GM23338 (cell line): ENCODE results near the gene ESPN. TPM values are rescaled to one million over a fixed set of nuclear protein-coding genes. Genes with fewer than 3 reads are reported as not detected.
A peak's percentile ranks its signal among the peaks of the same experiment; 100 is the strongest.
"Not testable (repeated sequence)": the region's sequence is repeated elsewhere in the genome, so short reads cannot be mapped to it uniquely, and the experiment has no call there.

Source experiments
- ATAC-seq: fragments of 200-7000 bp; cut with Tn5 transposase; 3 replicates; pipeline ENCODE4 v1.9.1; 2020
- DNase-seq: peaks from one replicate; pipeline ENCODE4 v3.0.0-alpha.2; 2015; ENCODE audit warnings: low spot score
- H2AFZ ChIP-seq: fragments of 200-600 bp; sonication (generic); 2 replicates; pipeline ENCODE4 v1.8.0; 2016; ENCODE audit warnings: antibody characterized with exemption, mild to moderate bottlenecking, moderate library complexity
- H3F3A ChIP-seq: fragments of 200-600 bp; sonication (generic); replicated peaks from 2 replicates; pipeline ENCODE4 v1.8.0; 2017; ENCODE audit warnings: antibody characterized with exemption, mixed run types, low read depth
- H3K27ac ChIP-seq: fragments of 200-600 bp; sonication (generic); 2 replicates; pipeline ENCODE4 v1.6.1; 2016; ENCODE audit warnings: low read depth
- H3K27me3 ChIP-seq: fragments of 200-600 bp; sonication (generic); 2 replicates; pipeline ENCODE4 v1.8.0; 2016; ENCODE audit warnings: mild to moderate bottlenecking, mixed run types, moderate library complexity; ENCODE audit not compliant: insufficient read depth
- H3K36me3 ChIP-seq: fragments of 200-600 bp; sonication (generic); 2 replicates; pipeline ENCODE4 v1.8.0; 2016; ENCODE audit warnings: mild to moderate bottlenecking; ENCODE audit not compliant: insufficient read depth
- H3K4me1 ChIP-seq: fragments of 200-600 bp; sonication (generic); 2 replicates; pipeline ENCODE4 v1.8.0; 2016; ENCODE audit warnings: mild to moderate bottlenecking, moderate library complexity; ENCODE audit not compliant: insufficient read depth
- H3K4me2 ChIP-seq: fragments of 200-600 bp; sonication (generic); 2 replicates; pipeline ENCODE4 v1.7.1; 2017; ENCODE audit warnings: mixed run types
- H3K4me3 ChIP-seq: fragments of 200-600 bp; sonication (generic); 2 replicates; pipeline ENCODE4 v1.6.1; 2016; ENCODE audit warnings: mixed run types
- H3K79me2 ChIP-seq: fragments of 200-600 bp; sonication (generic); replicated peaks from 2 replicates; pipeline ENCODE4 v1.8.0; 2017; ENCODE audit warnings: mild to moderate bottlenecking; ENCODE audit not compliant: insufficient read depth
- H3K9me2 ChIP-seq: fragments of 200-600 bp; sonication (generic); 2 replicates; pipeline ENCODE4 v1.8.0; 2017; ENCODE audit not compliant: insufficient read depth
- H4K20me1 ChIP-seq: fragments of 200-600 bp; sonication (generic); replicated peaks from 2 replicates; pipeline ENCODE4 v1.8.0; 2017; ENCODE audit warnings: mild to moderate bottlenecking; ENCODE audit not compliant: insufficient read depth
- H3K27ac Mint-ChIP-seq: 2 replicates; pipeline ENCODE4 v1.8.0; 2020; ENCODE audit warnings: inconsistent platforms, mild to moderate bottlenecking, moderate library complexity, mixed read lengths
- H3K27me3 Mint-ChIP-seq: 3 replicates; pipeline ENCODE4 v1.8.0; 2022; ENCODE audit warnings: low read depth, mild to moderate bottlenecking, moderate library complexity, mixed read lengths, inconsistent platforms; ENCODE audit not compliant: insufficient read depth, poor library complexity
- H3K36me3 Mint-ChIP-seq: 3 replicates; pipeline ENCODE4 v1.8.0; 2021; ENCODE audit warnings: low read depth, mild to moderate bottlenecking, inconsistent platforms, moderate library complexity, mixed read lengths
- H3K4me1 Mint-ChIP-seq: 3 replicates; pipeline ENCODE4 v1.8.0; 2020; ENCODE audit warnings: mild to moderate bottlenecking, inconsistent platforms, mixed read lengths
- H3K4me3 Mint-ChIP-seq: 3 replicates; pipeline ENCODE4 v1.8.0; 2021; ENCODE audit warnings: moderate library complexity, mild to moderate bottlenecking, inconsistent platforms, mixed read lengths
- H3K9me3 Mint-ChIP-seq: 3 replicates; pipeline ENCODE4 v1.8.0; 2020; ENCODE audit warnings: moderate library complexity, mild to moderate bottlenecking, inconsistent platforms, mixed read lengths
- STAT1 ChIP-seq: IDR thresholded peaks from one replicate; pipeline ENCODE4 v1.6.1; 2016; ENCODE audit warnings: antibody characterized with exemption; ENCODE audit not compliant: unreplicated experiment
- polyA plus RNA-seq: library from polyadenylated mRNA; unstranded; fragments of >200 nt; fragmentation: Nextera tagmentation; extraction: Ambion mirVana; gene quantifications from 2 replicates; pipeline ENCODE4 v1.2.1, GENCODE V29; 2016
- total RNA-seq: library from RNA; depleted of rRNA; stranded (reverse); fragments of >200 nt; shearing (Covaris generic); gene quantifications from 2 replicates; pipeline ENCODE4 v1.2.3, GENCODE V29; 2014
- TF ChIP-seq, protein P1 (sequence below): fragments of 250-450 bp; sonication (Bioruptor Pico); IDR thresholded peaks from 2 replicates; pipeline ENCODE4 v1.5.0; 2020; ENCODE audit warnings: mild to moderate bottlenecking, moderate library complexity
- TF ChIP-seq, protein P2 (sequence below): IDR thresholded peaks from 2 replicates; pipeline ENCODE4 v1.6.1; 2016; ENCODE audit warnings: antibody characterized with exemption

ESPN gene
- total and polyA plus RNA-seq, 2 experiments from 2014 or later = 12.2 to 13.6 TPM

DNA sequence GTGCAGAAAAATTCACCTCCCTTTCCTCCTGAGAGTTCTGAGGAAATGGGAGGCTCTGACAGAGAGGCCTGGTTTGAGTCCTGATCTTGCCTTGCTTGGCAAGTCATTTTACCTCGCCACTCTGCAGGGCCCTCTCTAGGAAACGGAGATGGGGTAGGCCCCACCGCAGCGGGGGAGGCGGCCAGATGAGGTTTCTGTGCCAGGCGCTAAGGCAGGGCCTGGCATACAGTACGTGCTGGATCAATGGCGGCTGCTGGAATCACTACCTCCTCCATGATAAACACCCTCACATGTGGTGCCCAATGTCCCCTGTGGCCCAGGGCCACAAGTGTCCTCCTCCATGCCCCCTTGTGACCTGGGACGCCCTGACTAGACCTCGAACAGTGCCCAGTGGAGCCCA, 67.4 kb downstream of the ESPN start (continued):
- TF ChIP-seq, protein P1, sequence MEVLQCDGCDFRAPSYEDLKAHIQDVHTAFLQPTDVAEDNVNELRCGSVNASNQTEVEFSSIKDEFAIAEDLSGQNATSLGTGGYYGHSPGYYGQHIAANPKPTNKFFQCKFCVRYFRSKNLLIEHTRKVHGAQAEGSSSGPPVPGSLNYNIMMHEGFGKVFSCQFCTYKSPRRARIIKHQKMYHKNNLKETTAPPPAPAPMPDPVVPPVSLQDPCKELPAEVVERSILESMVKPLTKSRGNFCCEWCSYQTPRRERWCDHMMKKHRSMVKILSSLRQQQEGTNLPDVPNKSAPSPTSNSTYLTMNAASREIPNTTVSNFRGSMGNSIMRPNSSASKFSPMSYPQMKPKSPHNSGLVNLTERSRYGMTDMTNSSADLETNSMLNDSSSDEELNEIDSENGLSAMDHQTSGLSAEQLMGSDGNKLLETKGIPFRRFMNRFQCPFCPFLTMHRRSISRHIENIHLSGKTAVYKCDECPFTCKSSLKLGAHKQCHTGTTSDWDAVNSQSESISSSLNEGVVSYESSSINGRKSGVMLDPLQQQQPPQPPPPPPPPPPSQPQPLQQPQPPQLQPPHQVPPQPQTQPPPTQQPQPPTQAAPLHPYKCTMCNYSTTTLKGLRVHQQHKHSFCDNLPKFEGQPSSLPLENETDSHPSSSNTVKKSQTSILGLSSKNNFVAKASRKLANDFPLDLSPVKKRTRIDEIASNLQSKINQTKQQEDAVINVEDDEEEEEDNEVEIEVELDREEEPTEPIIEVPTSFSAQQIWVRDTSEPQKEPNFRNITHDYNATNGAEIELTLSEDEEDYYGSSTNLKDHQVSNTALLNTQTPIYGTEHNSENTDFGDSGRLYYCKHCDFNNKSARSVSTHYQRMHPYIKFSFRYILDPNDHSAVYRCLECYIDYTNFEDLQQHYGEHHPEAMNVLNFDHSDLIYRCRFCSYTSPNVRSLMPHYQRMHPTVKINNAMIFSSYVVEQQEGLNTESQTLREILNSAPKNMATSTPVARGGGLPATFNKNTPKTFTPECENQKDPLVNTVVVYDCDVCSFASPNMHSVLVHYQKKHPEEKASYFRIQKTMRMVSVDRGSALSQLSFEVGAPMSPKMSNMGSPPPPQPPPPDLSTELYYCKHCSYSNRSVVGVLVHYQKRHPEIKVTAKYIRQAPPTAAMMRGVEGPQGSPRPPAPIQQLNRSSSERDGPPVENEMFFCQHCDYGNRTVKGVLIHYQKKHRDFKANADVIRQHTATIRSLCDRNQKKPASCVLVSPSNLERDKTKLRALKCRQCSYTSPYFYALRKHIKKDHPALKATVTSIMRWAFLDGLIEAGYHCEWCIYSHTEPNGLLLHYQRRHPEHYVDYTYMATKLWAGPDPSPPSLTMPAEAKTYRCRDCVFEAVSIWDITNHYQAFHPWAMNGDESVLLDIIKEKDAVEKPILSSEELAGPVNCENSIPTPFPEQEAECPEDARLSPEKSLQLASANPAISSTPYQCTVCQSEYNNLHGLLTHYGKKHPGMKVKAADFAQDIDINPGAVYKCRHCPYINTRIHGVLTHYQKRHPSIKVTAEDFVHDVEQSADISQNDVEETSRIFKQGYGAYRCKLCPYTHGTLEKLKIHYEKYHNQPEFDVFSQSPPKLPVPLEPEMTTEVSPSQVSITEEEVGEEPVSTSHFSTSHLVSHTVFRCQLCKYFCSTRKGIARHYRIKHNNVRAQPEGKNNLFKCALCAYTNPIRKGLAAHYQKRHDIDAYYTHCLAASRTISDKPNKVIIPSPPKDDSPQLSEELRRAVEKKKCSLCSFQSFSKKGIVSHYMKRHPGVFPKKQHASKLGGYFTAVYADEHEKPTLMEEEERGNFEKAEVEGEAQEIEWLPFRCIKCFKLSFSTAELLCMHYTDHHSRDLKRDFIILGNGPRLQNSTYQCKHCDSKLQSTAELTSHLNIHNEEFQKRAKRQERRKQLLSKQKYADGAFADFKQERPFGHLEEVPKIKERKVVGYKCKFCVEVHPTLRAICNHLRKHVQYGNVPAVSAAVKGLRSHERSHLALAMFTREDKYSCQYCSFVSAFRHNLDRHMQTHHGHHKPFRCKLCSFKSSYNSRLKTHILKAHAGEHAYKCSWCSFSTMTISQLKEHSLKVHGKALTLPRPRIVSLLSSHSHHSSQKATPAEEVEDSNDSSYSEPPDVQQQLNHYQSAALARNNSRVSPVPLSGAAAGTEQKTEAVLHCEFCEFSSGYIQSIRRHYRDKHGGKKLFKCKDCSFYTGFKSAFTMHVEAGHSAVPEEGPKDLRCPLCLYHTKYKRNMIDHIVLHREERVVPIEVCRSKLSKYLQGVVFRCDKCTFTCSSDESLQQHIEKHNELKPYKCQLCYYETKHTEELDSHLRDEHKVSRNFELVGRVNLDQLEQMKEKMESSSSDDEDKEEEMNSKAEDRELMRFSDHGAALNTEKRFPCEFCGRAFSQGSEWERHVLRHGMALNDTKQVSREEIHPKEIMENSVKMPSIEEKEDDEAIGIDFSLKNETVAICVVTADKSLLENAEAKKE (CRISPR knock-in tag) = no peak
- TF ChIP-seq, protein P2, sequence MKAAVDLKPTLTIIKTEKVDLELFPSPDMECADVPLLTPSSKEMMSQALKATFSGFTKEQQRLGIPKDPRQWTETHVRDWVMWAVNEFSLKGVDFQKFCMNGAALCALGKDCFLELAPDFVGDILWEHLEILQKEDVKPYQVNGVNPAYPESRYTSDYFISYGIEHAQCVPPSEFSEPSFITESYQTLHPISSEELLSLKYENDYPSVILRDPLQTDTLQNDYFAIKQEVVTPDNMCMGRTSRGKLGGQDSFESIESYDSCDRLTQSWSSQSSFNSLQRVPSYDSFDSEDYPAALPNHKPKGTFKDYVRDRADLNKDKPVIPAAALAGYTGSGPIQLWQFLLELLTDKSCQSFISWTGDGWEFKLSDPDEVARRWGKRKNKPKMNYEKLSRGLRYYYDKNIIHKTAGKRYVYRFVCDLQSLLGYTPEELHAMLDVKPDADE = no peak

DNA sequence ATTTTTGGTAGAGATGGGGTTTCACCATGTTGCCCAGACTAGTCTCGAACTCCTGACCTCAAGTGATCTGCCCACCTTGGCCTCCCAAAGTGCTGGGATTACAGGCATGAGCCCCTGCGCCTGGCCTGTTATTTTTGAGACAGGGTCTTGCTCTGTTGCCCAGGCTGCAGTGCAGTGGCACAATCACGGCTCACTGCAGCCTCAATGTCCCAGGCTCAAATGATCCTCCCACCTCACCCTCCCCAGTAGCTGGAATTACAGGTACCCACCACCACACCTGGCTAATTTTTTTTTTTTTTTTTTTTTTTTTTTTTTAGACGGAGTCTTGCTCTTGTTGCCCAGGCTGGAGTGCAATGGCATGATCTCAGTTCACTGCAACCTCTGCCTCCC, 69.3 kb downstream of the ESPN start:
- Histone ChIP-seq H3F3A (peaks cover 17% of the 10 kb centered on the region), H3K27me3 (peaks cover 26% of the 10 kb centered on the region), H3K4me1 (peaks cover 33% of the 10 kb centered on the region)
- H3K4me2 ChIP-seq, H3K79me2 ChIP-seq, H3K36me3 ChIP-seq, DNase-seq, H3K27ac Mint-ChIP-seq, H4K20me1 ChIP-seq, H3K9me3 Mint-ChIP-seq, H3K36me3 Mint-ChIP-seq, H2AFZ ChIP-seq, H3K9me2 ChIP-seq, H3K4me3 Mint-ChIP-seq, ATAC-seq, H3K4me3 ChIP-seq, H3K27ac ChIP-seq: not testable (repeated sequence)
- H3K27me3 Mint-ChIP-seq = peaks cover 29% of the 10 kb centered on the region
- H3K4me1 Mint-ChIP-seq = peaks cover 34% of the 10 kb centered on the region

DNA sequence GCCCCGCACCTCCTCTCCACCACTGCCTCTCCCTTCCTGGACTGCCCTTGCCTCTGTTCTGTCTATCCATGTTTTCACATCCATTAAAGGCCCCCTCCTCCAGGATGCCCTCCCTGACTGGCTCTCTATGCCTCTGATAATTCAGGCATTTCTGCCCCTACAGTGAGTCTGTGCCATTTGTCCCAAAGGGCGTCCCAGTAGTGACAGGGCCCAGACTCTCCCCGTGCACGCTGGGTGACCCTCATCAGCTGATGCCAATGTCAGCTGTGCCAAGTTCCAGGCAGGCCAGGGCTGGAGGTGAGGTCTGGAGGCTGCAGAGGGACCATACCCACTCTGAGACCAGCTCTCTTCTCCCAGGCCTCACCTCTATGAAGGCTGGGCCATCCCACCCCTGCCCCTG, 70.1 kb downstream of the ESPN start:
- no peaks in the 10 kb centered on the region for H3K9me3 Mint-ChIP-seq
- H3K27ac ChIP-seq = no peak overlapping the region
- H3K27ac Mint-ChIP-seq = no peak overlapping the region
- 0 out of 2 replicates have a peak overlapping the region, but pooled peaks have one; percentile 14 for H3K4me2 ChIP-seq
- no peaks in the 10 kb centered on the region for H3K79me2 ChIP-seq
- H3F3A ChIP-seq = peaks cover 17% of the 10 kb centered on the region
- peaks cover 33% of the 10 kb centered on the region for H3K4me1 ChIP-seq
- no peaks in the 10 kb centered on the region; the same call in 1 of the 2 replicates for H4K20me1 ChIP-seq
- no peak overlapping the region for H2AFZ ChIP-seq
- H3K36me3 ChIP-seq = no peaks in the 10 kb centered on the region
- H3K4me3 ChIP-seq = no peak overlapping the region
- ATAC-seq = no peak
- H3K36me3 Mint-ChIP-seq = no peaks in the 10 kb centered on the region
- no peak for DNase-seq
- H3K4me1 Mint-ChIP-seq = peaks cover 34% of the 10 kb centered on the region
- H3K9me2 ChIP-seq = no peaks in the 10 kb centered on the region
- no peak overlapping the region; the same call in 2 of the 3 replicates for H3K4me3 Mint-ChIP-seq
- H3K27me3 ChIP-seq = peaks cover 26% of the 10 kb centered on the region
- H3K27me3 Mint-ChIP-seq = peaks cover 30% of the 10 kb centered on the region
- TF ChIP-seq, protein P1 (CRISPR knock-in tag) = no peak
- no peak for TF ChIP-seq STAT1
